Fibroblast of skin of scalp (primary cell): ENCODE measurements around the gene SLFN14. TPM values are rescaled to one million over a fixed set of nuclear protein-coding genes. Genes with fewer than 3 reads are reported as not detected.
"Not testable (repeated sequence)": the region's sequence is repeated elsewhere in the genome, so short reads cannot be mapped to it uniquely, and the experiment has no call there.

Experiments
- DNase-seq: peaks from one replicate; pipeline ENCODE4 v3.0.0-alpha.2; 2013
- polyA plus RNA-seq, 2 experiments: library from polyadenylated mRNA; unstranded; fragments of 120-200 nt; gene quantifications; one replicate each; pipeline ENCODE4 v1.2.1, GENCODE V29; 2013; ENCODE audit not compliant: insufficient read length in 2 of 2

The SLFN14 gene
- not detected for polyA plus RNA-seq (2013, experiment 1 of 2; ENCODE audit: insufficient read length)
- not detected for polyA plus RNA-seq (2013, experiment 2 of 2; ENCODE audit: insufficient read length)

GRCh38 chr17:35560703-35561102, at the start of gene SLFN14:
SLFN14 (minus strand) TSS chr17:35560819; CDS start chr17:35558062, 2,757 bp downstream.
- no peak for DNase-seq

- no peak for DNase-seq
Observed at GRCh38 chr17:35609831-35610230, 49.2 kb upstream of the SLFN14 start.

- DNase-seq: no peak
Observed at GRCh38 chr17:35607239-35607847, 46.7 kb upstream of the SLFN14 start.

GRCh38 chr17:35605678-35606077, 45.1 kb upstream of the SLFN14 start:
- DNase-seq: no peak

- no peak for DNase-seq
Observed at GRCh38 chr17:35603674-35604073, 43.1 kb upstream of the SLFN14 start.

GRCh38 chr17:35597604-35598003, 37.0 kb upstream of the SLFN14 start:
- no peak for DNase-seq

- no peak for DNase-seq
Observed at GRCh38 chr17:35596530-35597233, 36.1 kb upstream of the SLFN14 start.

- DNase-seq: no peak
Observed at GRCh38 chr17:35596072-35596471, 35.5 kb upstream of the SLFN14 start.

- peak; percentile 48 for DNase-seq
Observed at GRCh38 chr17:35588196-35588920, 27.7 kb upstream of the SLFN14 start.

GRCh38 chr17:35587074-35587961, 26.7 kb upstream of the SLFN14 start, which contains the start of gene AP2B1:
AP2B1 (plus strand) TSS chr17:35587322; CDS start chr17:35594031, 6,709 bp downstream.
- peak; percentile 95 for DNase-seq

- DNase-seq: no peak
Observed at GRCh38 chr17:35586569-35587073, 26.0 kb upstream of the SLFN14 start.

- no peak for DNase-seq
Observed at GRCh38 chr17:35584061-35584460, 23.4 kb upstream of the SLFN14 start.

GRCh38 chr17:35578929-35579432, 18.4 kb upstream of the SLFN14 start:
- DNase-seq: no peak

- peak; percentile 91 for DNase-seq
Observed at GRCh38 chr17:35578197-35578928, 17.7 kb upstream of the SLFN14 start, which contains the start of gene PEX12. PEX12 (minus strand) TSS chr17:35578571; CDS start chr17:35578021, 550 bp downstream.

GRCh38 chr17:35577830-35578196, 17.2 kb upstream of the SLFN14 start:
- DNase-seq: no peak

GRCh38 chr17:35575759-35576158, 15.1 kb upstream of the SLFN14 start:
- no peak for DNase-seq

GRCh38 chr17:35569405-35569804, 8.8 kb upstream of the SLFN14 start:
- DNase-seq: no peak

GRCh38 chr17:35568561-35568960, 7.9 kb upstream of the SLFN14 start:
- DNase-seq: peak; percentile 31

- no peak for DNase-seq
Observed at GRCh38 chr17:35566968-35567367, 6.3 kb upstream of the SLFN14 start.

- DNase-seq: not testable (repeated sequence)
Observed at GRCh38 chr17:35563181-35563580, 2.6 kb upstream of the SLFN14 start.
